ENCODE results near the gene TMEM179. TPM values are rescaled to one million over a fixed set of nuclear protein-coding genes. Genes with fewer than 3 reads are reported as not detected.

The TMEM179 gene
- total RNA-seq, 1 experiment from 2014 or later: 11.4 TPM

- H3K27ac ChIP-seq (ENCODE audit: insufficient read length, low read depth, low read length): no peak overlapping the region
- no peaks in the 10 kb centered on the region; a peak in 1 of 5 replicates for H3K9me3 Mint-ChIP-seq
- peaks cover 2% of the 10 kb centered on the region for H3K27me3 Mint-ChIP-seq (ENCODE audit: low read depth)
- no CpG with 5 or more reads among the region's 20 CpGs for WGBS (ENCODE audit: extremely low coverage, insufficient read length, low lambda C conversion rate)
- no peak overlapping the region for H3K14ac ChIP-seq (ENCODE audit: insufficient read depth, low read length)
- no peaks in the 10 kb centered on the region for H3K27me3 ChIP-seq (ENCODE audit: insufficient read depth, low read length)
- H3K23me2 ChIP-seq (ENCODE audit: insufficient read length, low read depth, low read length, poor library complexity, severe bottlenecking): no peaks in the 10 kb centered on the region
- H3K4me1 ChIP-seq (ENCODE audit: insufficient read depth, low read length): no peaks in the 10 kb centered on the region
- no peaks in the 10 kb centered on the region for H3K79me1 ChIP-seq (ENCODE audit: insufficient read depth, low read depth, low read length, poor library complexity, severe bottlenecking)
- H3K4me2 ChIP-seq (ENCODE audit: insufficient read depth, insufficient read length, low read length): no peak overlapping the region
- no peak overlapping the region for H2BK5ac ChIP-seq (ENCODE audit: insufficient read length, low read length)
- DNase-seq: no peak
- H4K8ac ChIP-seq (replicated peaks; ENCODE audit: insufficient read length, low read depth, low read length): no peak overlapping the region
- no peak overlapping the region for H3T11ph ChIP-seq (ENCODE audit: low read length)
- no peaks in the 10 kb centered on the region for H3K79me2 ChIP-seq (ENCODE audit: insufficient read depth, low read length)
- H3K9ac ChIP-seq (ENCODE audit: extremely low read depth, insufficient read length, low read length): no peak overlapping the region
- H3K36me3 Mint-ChIP-seq (ENCODE audit: insufficient read depth in 1 of 3, low read depth in 3 of 3): no peaks in the 10 kb centered on the region
- no peak overlapping the region for H3K18ac ChIP-seq (ENCODE audit: insufficient read length, low read depth, low read length)
- H2BK12ac ChIP-seq (ENCODE audit: insufficient read length, low read depth, low read length): no peak overlapping the region
- no peak for TF ChIP-seq CTCF (conservative IDR thresholded peaks at IDR 0.05)
- H2AFZ ChIP-seq (ENCODE audit: low read length): no peak overlapping the region
- no peak overlapping the region for H2BK120ac ChIP-seq (ENCODE audit: low read depth, low read length, poor library complexity, severe bottlenecking)
- H3K4me3 Mint-ChIP-seq: no peak overlapping the region
- no peaks in the 10 kb centered on the region for H4K20me1 ChIP-seq (ENCODE audit: control insufficient read depth, insufficient read depth, insufficient read length)
- H4K5ac ChIP-seq (ENCODE audit: insufficient read length, low read depth, low read length): no peak overlapping the region
- no peak overlapping the region for H2BK20ac ChIP-seq (ENCODE audit: low read depth, low read length, poor library complexity, severe bottlenecking)
- H4K91ac ChIP-seq (ENCODE audit: insufficient read length, low read depth, low read length): no peak overlapping the region
- no peak overlapping the region for H2BK15ac ChIP-seq (ENCODE audit: low read depth, low read length)
- H3K4me1 Mint-ChIP-seq: peaks cover 0 to 4% of the 10 kb centered on the region in 2 experiments; a peak in 1 of 4 replicates
- no peak overlapping the region for H3K27ac Mint-ChIP-seq
- H3K9me3 ChIP-seq (ENCODE audit: control insufficient read depth, low read depth, low read length): no peaks in the 10 kb centered on the region
- H3K56ac ChIP-seq (ENCODE audit: insufficient read length, low read depth, low read length): no peak overlapping the region
- no peak overlapping the region for H2AK5ac ChIP-seq (ENCODE audit: insufficient read length, low read length)
- H3K23ac ChIP-seq (ENCODE audit: insufficient read length, low read depth, low read length): no peak overlapping the region
- H3K4ac ChIP-seq (ENCODE audit: low read depth, low read length): no peak overlapping the region
Measured at GRCh38 chr14:104582005-104582404, 22.6 kb downstream of the TMEM179 start.

Measured in H9 (cell line).